Endothelial cell of umbilical vein (primary cell): ENCODE data around the gene SLC23A1.

ENCODE experiments used
- EZH2 ChIP-seq: IDR thresholded peaks from 2 replicates; pipeline ENCODE4 v1.6.1; 2012; ENCODE audit warnings: borderline replicate concordance, low read depth, mild to moderate bottlenecking, moderate library complexity, low read length, inconsistent platforms; ENCODE audit not compliant: severe bottlenecking
- GATA2 ChIP-seq: IDR thresholded peaks from 2 replicates; pipeline ENCODE4 v1.7.0; 2011; ENCODE audit warnings: low read depth, mild to moderate bottlenecking, moderate library complexity, mixed read lengths, low read length; ENCODE audit not compliant: insufficient read length, insufficient read depth
- POLR2A ChIP-seq: IDR thresholded peaks from 2 replicates; pipeline ENCODE4 v1.6.1; 2012; ENCODE audit warnings: low read depth, mild to moderate bottlenecking, control low read depth, low read length
- POLR2AphosphoS5 ChIP-seq: IDR thresholded peaks from 2 replicates; pipeline ENCODE4 v1.6.1; 2012; ENCODE audit warnings: low read depth, mild to moderate bottlenecking, control low read depth, low read length, moderate library complexity; ENCODE audit not compliant: insufficient read depth
- TF ChIP-seq, protein P1 (sequence below), 2 donors: IDR thresholded peaks; 1 replicate in 1 of 2; 2 replicates in 1 of 2; pipeline ENCODE4 v1.5.1; 2011; ENCODE audit warnings: low read length in 2 of 2, mild to moderate bottlenecking in 2 of 2, moderate library complexity in 2 of 2, control low read depth in 1 of 2, inconsistent platforms in 1 of 2, low read depth in 1 of 2; ENCODE audit not compliant: insufficient read depth in 1 of 2; ENCODE audit errors: extremely low read depth in 1 of 2

DNA sequence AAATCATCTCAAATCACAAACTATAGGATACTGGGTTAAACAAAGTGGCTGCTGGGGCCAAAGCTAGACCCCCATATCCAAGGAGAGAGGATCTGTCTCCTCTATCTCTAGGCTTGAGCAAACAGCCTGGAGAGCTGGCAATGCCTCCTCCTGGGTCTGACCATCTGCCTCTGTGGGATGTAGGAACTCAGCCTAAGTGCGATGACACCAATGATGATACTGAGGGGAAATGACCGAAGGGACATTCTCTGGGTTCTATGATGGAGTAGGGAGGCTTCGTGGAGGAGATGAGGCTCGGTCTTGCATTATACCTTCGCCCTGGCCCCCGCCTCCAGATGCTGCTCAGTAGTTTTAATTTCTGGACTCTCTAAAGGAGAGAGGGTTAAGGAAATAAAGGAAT, 30.1 kb upstream of the SLC23A1 start:
- TF ChIP-seq, protein P1, sequence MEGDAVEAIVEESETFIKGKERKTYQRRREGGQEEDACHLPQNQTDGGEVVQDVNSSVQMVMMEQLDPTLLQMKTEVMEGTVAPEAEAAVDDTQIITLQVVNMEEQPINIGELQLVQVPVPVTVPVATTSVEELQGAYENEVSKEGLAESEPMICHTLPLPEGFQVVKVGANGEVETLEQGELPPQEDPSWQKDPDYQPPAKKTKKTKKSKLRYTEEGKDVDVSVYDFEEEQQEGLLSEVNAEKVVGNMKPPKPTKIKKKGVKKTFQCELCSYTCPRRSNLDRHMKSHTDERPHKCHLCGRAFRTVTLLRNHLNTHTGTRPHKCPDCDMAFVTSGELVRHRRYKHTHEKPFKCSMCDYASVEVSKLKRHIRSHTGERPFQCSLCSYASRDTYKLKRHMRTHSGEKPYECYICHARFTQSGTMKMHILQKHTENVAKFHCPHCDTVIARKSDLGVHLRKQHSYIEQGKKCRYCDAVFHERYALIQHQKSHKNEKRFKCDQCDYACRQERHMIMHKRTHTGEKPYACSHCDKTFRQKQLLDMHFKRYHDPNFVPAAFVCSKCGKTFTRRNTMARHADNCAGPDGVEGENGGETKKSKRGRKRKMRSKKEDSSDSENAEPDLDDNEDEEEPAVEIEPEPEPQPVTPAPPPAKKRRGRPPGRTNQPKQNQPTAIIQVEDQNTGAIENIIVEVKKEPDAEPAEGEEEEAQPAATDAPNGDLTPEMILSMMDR (IDR thresholded peaks at IDR 0.05; ENCODE audit: extremely low read depth in 1 of 2, insufficient read depth in 1 of 2, low read depth in 1 of 2, low read length in 2 of 2) = no peak
- TF ChIP-seq POLR2A (no peak), EZH2 (no peak), GATA2 (no peak), POLR2AphosphoS5 (no peak)
